Measurements from ENCODE around the gene EAF1. TPM values are rescaled to one million over a fixed set of nuclear protein-coding genes. Genes with fewer than 3 reads are reported as not detected.
A peak's percentile ranks its signal among the peaks of the same experiment; 100 is the strongest.
"Not testable (repeated sequence)": the region's sequence is repeated elsewhere in the genome, so short reads cannot be mapped to it uniquely, and the experiment has no call there.

The EAF1 gene
- total RNA-seq, 1 donor from 2014 or later: 5.2 TPM

DNA sequence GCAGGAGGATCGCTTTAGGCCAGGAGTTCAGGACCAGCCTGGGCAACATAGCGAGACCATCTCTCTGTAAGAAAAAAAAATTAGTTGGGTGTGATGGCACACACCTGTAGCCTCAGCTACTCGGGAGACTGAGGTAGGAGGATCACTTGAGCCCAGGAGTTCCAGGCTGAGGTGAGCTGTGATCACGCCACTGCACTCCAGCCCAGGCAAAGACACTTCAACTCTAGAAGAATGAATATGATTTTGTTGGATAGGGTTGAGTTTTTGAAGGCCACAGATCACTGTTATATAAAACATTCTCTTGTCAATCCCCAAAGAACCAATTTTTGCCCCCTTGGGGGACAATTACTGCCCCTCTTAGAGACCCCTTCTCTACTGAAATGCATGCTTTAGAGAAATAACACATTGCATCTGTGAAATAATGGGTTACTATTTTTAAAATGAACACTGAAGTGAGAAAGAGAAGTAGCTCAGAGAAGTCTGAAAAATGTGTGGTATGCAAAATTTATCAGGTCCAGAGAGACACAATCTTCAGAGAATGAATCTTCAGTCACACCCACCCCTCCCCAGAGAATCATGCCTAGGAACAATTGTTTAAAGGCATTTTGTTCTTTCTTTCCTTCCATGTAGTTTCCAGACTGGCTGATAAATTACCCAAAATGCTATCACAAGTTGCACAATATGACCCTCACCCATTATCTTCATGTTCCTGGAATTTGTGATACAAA is 42.7 kb upstream of the EAF1 start:
- Histone ChIP-seq H3K27ac (no peak overlapping the region), H3K36me3 (no peaks in the 10 kb centered on the region), H3K9me3 (peaks cover 0 to 4% of the 10 kb centered on the region in 2 donors), H3K4me3 (no peak overlapping the region), H3K27me3 (no peaks in the 10 kb centered on the region), H3K4me1 (no peaks in the 10 kb centered on the region)
- TF ChIP-seq CTCF (IDR thresholded peaks at IDR 0.05): no peak
- no peak for DNase-seq (ENCODE audit: low spot score in 2 of 2)
- intact Hi-C loops (cut with DNase I): no loop called here

GRCh38 chr3:15385238-15385695 is 42.1 kb upstream of the EAF1 start:
- not testable (repeated sequence) for DNase-seq (ENCODE audit: low spot score in 2 of 2); H3K27ac ChIP-seq

DNA sequence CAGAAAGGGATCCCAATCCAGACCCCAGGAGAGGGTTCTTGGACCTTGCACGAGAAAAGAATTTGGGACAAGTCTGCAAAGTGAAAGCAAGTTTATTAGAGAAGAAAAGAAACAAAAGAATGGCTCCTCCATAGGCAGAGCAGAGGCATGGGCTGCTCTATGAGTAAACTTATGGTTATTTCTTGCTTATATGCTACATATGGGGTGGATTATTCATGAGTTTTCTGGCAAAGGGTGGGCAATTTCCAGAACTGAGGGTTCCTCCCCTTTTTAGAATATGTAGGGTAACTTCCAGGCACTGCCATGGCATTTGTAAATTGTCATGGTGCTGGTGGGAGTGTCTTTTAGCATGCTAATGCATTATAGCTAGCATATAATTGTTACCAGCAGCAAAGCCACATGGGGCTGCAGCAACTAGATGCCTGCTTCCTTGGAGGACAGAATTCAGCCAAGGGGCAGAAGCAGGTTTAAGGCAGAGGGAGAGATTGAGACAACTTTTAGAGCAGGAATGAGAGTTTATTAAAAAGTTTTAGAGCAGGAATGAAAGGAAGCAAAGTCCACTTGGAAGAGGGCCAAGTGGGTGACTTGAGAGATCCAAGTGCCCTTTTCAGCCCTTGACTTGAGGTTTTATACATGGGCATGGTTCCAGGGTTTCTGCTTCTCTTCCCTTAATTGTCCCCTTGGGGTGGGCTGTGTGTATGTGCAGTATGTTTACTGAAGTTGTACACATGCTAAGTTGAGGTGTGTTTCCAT is 41.3 kb upstream of the EAF1 start:
- no peak for TF ChIP-seq CTCF (IDR thresholded peaks at IDR 0.05)
- DNase-seq (ENCODE audit: low spot score in 2 of 2): peak in 1 of 2 donors; percentile 30
- no peak overlapping the region for H3K27ac ChIP-seq
- intact Hi-C loops (cut with DNase I): no loop called here
- H3K4me1 ChIP-seq: no peaks in the 10 kb centered on the region
- H3K9me3 ChIP-seq: peaks cover 0 to 4% of the 10 kb centered on the region in 2 donors
- no peaks in the 10 kb centered on the region for H3K36me3 ChIP-seq
- no peak overlapping the region for H3K4me3 ChIP-seq
- no peaks in the 10 kb centered on the region for H3K27me3 ChIP-seq

More at GRCh38 chr3:15385238-15385695, 42.1 kb upstream of the EAF1 start:
- H3K36me3 ChIP-seq; intact Hi-C loops (cut with DNase I); H3K27me3 ChIP-seq; H3K4me1 ChIP-seq; H3K4me3 ChIP-seq; H3K9me3 ChIP-seq: not testable (repeated sequence)

DNA sequence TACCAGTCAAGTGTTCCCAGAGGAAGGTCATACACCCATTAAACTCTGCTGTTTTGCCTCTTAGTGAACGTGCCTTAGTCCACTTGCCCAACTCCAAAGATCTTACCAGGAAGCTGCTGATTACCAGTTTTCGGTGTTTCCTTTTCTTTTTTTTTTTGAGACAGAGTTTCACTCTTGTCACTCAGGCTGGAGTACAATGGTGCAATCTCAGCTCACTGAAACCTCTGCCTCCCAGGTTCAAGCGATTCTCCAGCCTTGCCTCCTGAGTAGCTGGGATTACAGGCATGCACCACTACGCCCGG is 40.8 kb upstream of the EAF1 start:
- H3K36me3 ChIP-seq; H3K4me1 ChIP-seq; H3K9me3 ChIP-seq; H3K27me3 ChIP-seq; H3K27ac ChIP-seq; H3K4me3 ChIP-seq; intact Hi-C loops (cut with DNase I): not testable (repeated sequence)
- DNase-seq (ENCODE audit: low spot score in 2 of 2): peak in 1 of 2 donors; percentile 11

- Histone ChIP-seq H3K27ac (no peak overlapping the region), H3K27me3 (no peaks in the 10 kb centered on the region), H3K36me3 (no peaks in the 10 kb centered on the region), H3K9me3 (peaks cover 0 to 4% of the 10 kb centered on the region in 2 donors), H3K4me3 (no peak overlapping the region), H3K4me1 (no peaks in the 10 kb centered on the region)
- DNase-seq (ENCODE audit: low spot score in 2 of 2): peak in 1 of 2 donors; percentile 4
- intact Hi-C loops (cut with DNase I): no loop called here
- no peak for TF ChIP-seq CTCF (IDR thresholded peaks at IDR 0.05)
Measured at GRCh38 chr3:15387171-15387581, 40.2 kb upstream of the EAF1 start.

DNA sequence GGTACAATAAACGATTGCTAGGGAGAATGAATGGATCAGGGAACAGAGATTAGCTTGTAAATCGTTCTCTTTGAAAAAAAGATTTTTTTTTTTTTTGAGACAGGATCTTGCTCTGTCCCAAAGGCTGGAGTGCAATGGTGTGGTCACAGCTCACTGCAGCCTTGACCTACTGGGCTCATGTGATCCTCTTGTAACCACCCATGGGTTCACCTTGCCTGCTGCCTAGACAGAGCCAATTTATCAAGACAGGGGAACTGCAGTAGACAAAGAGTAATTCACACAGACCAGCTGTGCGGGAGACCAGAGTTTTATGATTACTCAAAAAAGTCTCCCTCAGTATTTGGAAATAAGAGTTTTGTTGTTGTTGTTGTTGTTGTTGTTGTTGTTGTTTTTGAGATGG is 39.7 kb upstream of the EAF1 start:
- Histone ChIP-seq H3K4me3 (no peak overlapping the region), H3K27me3 (no peaks in the 10 kb centered on the region), H3K36me3 (no peaks in the 10 kb centered on the region), H3K27ac (no peak overlapping the region), H3K9me3 (peaks cover 0 to 4% of the 10 kb centered on the region in 2 donors), H3K4me1 (no peaks in the 10 kb centered on the region)
- no peak for TF ChIP-seq CTCF (IDR thresholded peaks at IDR 0.05)
- no peak for DNase-seq (ENCODE audit: low spot score in 2 of 2)
- intact Hi-C loops (cut with DNase I): no loop called here

DNA sequence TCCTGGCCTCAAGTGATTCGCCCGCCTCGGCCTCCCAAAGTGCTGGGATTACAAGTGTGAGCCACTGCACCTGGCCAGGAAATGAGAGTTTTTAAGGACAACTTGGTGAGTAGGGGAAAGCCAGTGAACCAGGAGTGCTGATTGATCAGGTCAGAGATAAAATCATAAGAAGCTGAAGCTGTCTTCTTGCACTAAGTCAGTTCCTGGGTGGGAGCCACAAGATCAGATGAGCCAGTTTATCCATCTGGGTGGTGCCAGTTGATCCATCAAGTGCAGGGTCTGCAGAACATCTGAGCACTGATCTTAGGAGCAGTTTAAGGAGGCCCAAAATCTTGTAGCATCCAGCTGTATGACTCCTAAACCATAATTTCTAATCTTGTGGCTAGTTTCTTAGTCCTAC is 39.1 kb upstream of the EAF1 start:
- intact Hi-C loops (cut with DNase I); H3K27me3 ChIP-seq; H3K9me3 ChIP-seq; H3K4me1 ChIP-seq; H3K27ac ChIP-seq; DNase-seq (ENCODE audit: low spot score in 2 of 2); H3K4me3 ChIP-seq; H3K36me3 ChIP-seq: not testable (repeated sequence)
